Measurements from ENCODE around the gene GOPC. TPM values are rescaled to one million over a fixed set of nuclear protein-coding genes. Genes with fewer than 3 reads are reported as not detected.

The GOPC gene
- total and polyA plus RNA-seq, 2 of the 13 experiments (the other 11 are each of a cell fraction or from before 2014, with no cell fraction given), result 20.9 to 41.5 TPM

DNA sequence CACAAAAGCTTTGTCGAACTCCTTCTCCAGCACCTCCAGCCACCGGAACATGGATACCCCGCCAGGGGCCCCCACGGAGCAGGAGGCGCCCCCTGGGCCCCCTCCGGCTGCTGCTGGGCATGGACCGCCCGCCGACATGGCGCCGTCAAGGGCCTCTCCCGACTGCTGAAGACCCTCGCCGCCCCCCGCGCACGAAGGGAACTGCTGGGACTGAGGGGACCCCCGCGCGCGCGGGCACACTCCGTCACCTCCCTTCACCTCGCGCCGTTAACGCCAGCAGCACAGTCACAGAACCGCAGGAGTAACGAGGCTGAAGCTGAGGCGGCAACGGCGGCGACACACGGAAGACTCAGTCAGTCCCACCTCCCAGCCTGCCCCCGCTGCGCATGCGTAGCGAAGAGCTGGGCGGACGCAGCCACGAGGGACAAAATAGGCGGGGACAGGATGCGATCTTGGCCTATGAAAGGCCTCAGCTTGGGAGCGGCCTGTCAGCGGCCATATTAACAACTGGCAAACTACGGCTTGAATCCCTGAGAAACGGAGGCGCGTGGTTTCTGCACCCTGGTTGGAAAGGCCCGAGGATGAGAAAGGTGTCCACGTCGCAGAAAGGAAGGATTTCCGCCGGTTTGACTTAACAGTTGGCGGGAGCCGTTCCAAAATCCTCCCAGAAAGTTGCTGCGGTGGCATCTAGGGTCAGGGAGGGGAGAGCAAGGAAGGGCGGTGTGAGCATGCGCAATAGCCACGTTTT is at the start of gene GOPC (continued):
- TF ChIP-seq ZNF660 (CRISPR knock-in tag; IDR thresholded peaks at IDR 0.05; ENCODE audit: borderline replicate concordance, low read depth), result peak; percentile 80; the same call in 1 of the 2 replicates
- peak; percentile 74; the same call in 1 of the 2 replicates for TF ChIP-seq XBP1 (CRISPR knock-in tag; IDR thresholded peaks at IDR 0.05)
- no peak for TF ChIP-seq ATF7 (IDR thresholded peaks at IDR 0.05)
- TF ChIP-seq ATF7 (CRISPR knock-in tag; IDR thresholded peaks at IDR 0.05), result peak; percentile 70; the same call in 1 of the 2 replicates
- TF ChIP-seq, protein P1, sequence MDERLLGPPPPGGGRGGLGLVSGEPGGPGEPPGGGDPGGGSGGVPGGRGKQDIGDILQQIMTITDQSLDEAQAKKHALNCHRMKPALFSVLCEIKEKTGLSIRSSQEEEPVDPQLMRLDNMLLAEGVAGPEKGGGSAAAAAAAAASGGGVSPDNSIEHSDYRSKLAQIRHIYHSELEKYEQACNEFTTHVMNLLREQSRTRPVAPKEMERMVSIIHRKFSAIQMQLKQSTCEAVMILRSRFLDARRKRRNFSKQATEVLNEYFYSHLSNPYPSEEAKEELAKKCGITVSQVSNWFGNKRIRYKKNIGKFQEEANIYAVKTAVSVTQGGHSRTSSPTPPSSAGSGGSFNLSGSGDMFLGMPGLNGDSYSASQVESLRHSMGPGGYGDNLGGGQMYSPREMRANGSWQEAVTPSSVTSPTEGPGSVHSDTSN (CRISPR knock-in tag; IDR thresholded peaks at IDR 0.05), result peak; percentile 49; the same call in 1 of the 2 replicates
- peak; percentile 83; the same call in 1 of the 2 replicates for TF ChIP-seq CAMTA2 (CRISPR knock-in tag; IDR thresholded peaks at IDR 0.05; ENCODE audit: borderline replicate concordance)
- TF ChIP-seq SAFB2 (CRISPR knock-in tag; IDR thresholded peaks at IDR 0.05; ENCODE audit: borderline replicate concordance, low read depth), result peak; percentile 28; the same call in 1 of the 2 replicates
- TF ChIP-seq, protein P2, sequence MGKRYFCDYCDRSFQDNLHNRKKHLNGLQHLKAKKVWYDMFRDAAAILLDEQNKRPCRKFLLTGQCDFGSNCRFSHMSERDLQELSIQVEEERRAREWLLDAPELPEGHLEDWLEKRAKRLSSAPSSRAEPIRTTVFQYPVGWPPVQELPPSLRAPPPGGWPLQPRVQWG (CRISPR knock-in tag; IDR thresholded peaks at IDR 0.05; ENCODE audit: borderline replicate concordance, low read depth), result no peak
- TF ChIP-seq ZMYM4 (CRISPR knock-in tag; IDR thresholded peaks at IDR 0.05), result peak; percentile 100
- TF ChIP-seq ZNF816 (CRISPR knock-in tag; IDR thresholded peaks at IDR 0.05; ENCODE audit: borderline replicate concordance), result peak; percentile 98
- TF ChIP-seq TCF12 (IDR thresholded peaks at IDR 0.05), result no peak
- TF ChIP-seq TCF12 (CRISPR knock-in tag; IDR thresholded peaks at IDR 0.05), result peak; percentile 60
- TF ChIP-seq, protein P3, sequence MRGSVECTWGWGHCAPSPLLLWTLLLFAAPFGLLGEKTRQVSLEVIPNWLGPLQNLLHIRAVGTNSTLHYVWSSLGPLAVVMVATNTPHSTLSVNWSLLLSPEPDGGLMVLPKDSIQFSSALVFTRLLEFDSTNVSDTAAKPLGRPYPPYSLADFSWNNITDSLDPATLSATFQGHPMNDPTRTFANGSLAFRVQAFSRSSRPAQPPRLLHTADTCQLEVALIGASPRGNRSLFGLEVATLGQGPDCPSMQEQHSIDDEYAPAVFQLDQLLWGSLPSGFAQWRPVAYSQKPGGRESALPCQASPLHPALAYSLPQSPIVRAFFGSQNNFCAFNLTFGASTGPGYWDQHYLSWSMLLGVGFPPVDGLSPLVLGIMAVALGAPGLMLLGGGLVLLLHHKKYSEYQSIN (CRISPR knock-in tag; IDR thresholded peaks at IDR 0.05; ENCODE audit: borderline replicate concordance), result no peak
- peak; percentile 38; the same call in 1 of the 2 replicates for TF ChIP-seq FOSL2 (CRISPR knock-in tag; IDR thresholded peaks at IDR 0.05)
- TF ChIP-seq, protein P4, sequence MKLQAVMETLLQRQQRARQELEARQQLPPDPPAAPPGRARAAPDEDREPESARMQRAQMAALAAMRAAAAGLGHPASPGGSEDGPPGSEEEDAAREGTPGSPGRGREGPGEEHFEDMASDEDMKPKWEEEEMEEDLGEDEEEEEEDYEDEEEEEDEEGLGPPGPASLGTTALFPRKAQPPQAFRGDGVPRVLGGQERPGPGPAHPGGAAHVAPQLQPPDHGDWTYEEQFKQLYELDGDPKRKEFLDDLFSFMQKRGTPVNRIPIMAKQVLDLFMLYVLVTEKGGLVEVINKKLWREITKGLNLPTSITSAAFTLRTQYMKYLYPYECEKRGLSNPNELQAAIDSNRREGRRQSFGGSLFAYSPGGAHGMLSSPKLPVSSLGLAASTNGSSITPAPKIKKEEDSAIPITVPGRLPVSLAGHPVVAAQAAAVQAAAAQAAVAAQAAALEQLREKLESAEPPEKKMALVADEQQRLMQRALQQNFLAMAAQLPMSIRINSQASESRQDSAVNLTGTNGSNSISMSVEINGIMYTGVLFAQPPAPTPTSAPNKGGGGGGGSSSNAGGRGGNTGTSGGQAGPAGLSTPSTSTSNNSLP (IDR thresholded peaks at IDR 0.05; ENCODE audit: low read depth, low read length), result no peak
- peak; percentile 90 for TF ChIP-seq RXRA (CRISPR knock-in tag; IDR thresholded peaks at IDR 0.05)
- no peak for TF ChIP-seq ZNF615 (CRISPR knock-in tag; IDR thresholded peaks at IDR 0.05; ENCODE audit: borderline replicate concordance)
- no peak for TF ChIP-seq SRSF4 (IDR thresholded peaks at IDR 0.05; ENCODE audit: low read depth, low read length, poor library complexity, severe bottlenecking)
- TF ChIP-seq ARNT2 (CRISPR knock-in tag; IDR thresholded peaks at IDR 0.05; ENCODE audit: low read depth), result peak; percentile 98
- TF ChIP-seq KDM4B (CRISPR knock-in tag; IDR thresholded peaks at IDR 0.05), result peak; percentile 62; the same call in 1 of the 2 replicates
- TF ChIP-seq ZSCAN22 (CRISPR knock-in tag; IDR thresholded peaks at IDR 0.05), result peak; percentile 88
- peak; percentile 94; the same call in 1 of the 2 replicates for TF ChIP-seq ZBTB8A (CRISPR knock-in tag; IDR thresholded peaks at IDR 0.05; ENCODE audit: borderline replicate concordance, low read depth)
- no peak for TF ChIP-seq FLYWCH1 (CRISPR knock-in tag; IDR thresholded peaks at IDR 0.05)
- TF ChIP-seq ZNF354B (CRISPR knock-in tag; IDR thresholded peaks at IDR 0.05), result 0 out of 2 replicates have a peak, but pooled peaks have one; percentile 67
